Effector memory CD4-positive, alpha-beta T cell (primary cell): ENCODE data around the gene DUOX2.

Experiments used
- DNase-seq, 3 donors: peaks; one replicate each; pipeline ENCODE4 v3.0.0-alpha.2; 2020
- H3K27ac ChIP-seq: 2 replicates; pipeline ENCODE4 v1.7.0; 2013; ENCODE audit warnings: mild to moderate bottlenecking, low read length, moderate library complexity; ENCODE audit not compliant: insufficient read depth, poor library complexity, severe bottlenecking
- H3K27me3 ChIP-seq: replicated peaks from 2 replicates; pipeline ENCODE4 v1.7.0; 2013; ENCODE audit warnings: mild to moderate bottlenecking, low read length; ENCODE audit not compliant: insufficient read depth, control insufficient read depth, poor library complexity, severe bottlenecking
- H3K36me3 ChIP-seq: 2 replicates; pipeline ENCODE4 v1.7.0; 2013; ENCODE audit warnings: mild to moderate bottlenecking, low read length, moderate library complexity; ENCODE audit not compliant: control insufficient read depth, insufficient read depth
- H3K4me1 ChIP-seq: 2 replicates; pipeline ENCODE4 v1.7.0; 2013; ENCODE audit warnings: low read length, mild to moderate bottlenecking; ENCODE audit not compliant: control insufficient read depth, insufficient read depth, poor library complexity, severe bottlenecking
- H3K4me3 ChIP-seq: 2 replicates; pipeline ENCODE4 v1.7.0; 2013; ENCODE audit warnings: low read length, low read depth, mild to moderate bottlenecking; ENCODE audit not compliant: insufficient read depth, poor library complexity, severe bottlenecking
- H3K9me3 ChIP-seq: 2 replicates; pipeline ENCODE4 v1.7.0; 2013; ENCODE audit warnings: mild to moderate bottlenecking, low read length, moderate library complexity; ENCODE audit not compliant: control insufficient read depth

DUOX2 gene

GRCh38 chr15:45131510-45131909 is 17.5 kb upstream of the DUOX2 start:
- Histone ChIP-seq H3K27me3 (peaks cover 46% of the 10 kb centered on the region), H3K4me3 (no peak overlapping the region), H3K27ac (no peak overlapping the region), H3K36me3 (no peaks in the 10 kb centered on the region), H3K9me3 (no peaks in the 10 kb centered on the region), H3K4me1 (peaks cover 5% of the 10 kb centered on the region)
- DNase-seq = no peak

- Histone ChIP-seq H3K9me3 (no peaks in the 10 kb centered on the region), H3K4me1 (peaks cover 5% of the 10 kb centered on the region), H3K27ac (no peak overlapping the region), H3K27me3 (peaks cover 38% of the 10 kb centered on the region), H3K36me3 (no peaks in the 10 kb centered on the region), H3K4me3 (no peak overlapping the region)
- DNase-seq = no peak
These were observed 16.5 kb upstream of the DUOX2 start for GRCh38 chr15:45130291-45131000.

DNA sequence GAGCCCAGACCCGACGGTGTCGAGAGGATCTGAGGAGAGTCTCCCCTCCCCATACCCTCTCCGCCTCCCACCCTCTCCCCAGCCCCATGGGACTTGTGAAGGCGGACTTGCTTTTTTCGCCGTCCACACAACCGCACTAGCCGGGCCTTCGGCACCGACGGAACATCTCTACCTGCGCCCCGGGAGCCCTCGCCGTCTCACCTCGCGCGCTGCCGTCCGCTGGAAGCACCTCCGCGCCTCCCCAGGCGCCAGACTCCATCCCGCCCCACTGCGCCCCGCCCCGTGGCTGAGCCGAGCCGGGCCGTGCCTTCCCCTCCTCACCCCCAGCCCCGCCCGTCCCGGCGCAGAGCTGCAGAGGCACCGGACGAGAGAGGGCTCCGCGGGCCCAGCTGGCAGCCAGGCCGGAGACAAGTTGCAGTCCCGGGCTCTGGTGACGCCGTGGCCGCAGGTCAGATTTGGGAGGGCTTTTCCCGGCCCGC is 15.7 kb upstream of the DUOX2 start, which contains the start of the genes DUOX1 and DUOXA1:
DUOX1 (plus strand) TSS at position 344 of the 479 bp plus-strand sequence. CDS start 1,973 bp downstream, outside the sequence.
DUOXA1 (minus strand) TSS at position 229 of the 479 bp plus-strand sequence. CDS start 6,865 bp downstream, outside the sequence.
- H3K27ac ChIP-seq = no peak within 1 kb of the TSS
- peaks cover 33% of the 10 kb centered on the region for H3K27me3 ChIP-seq
- H3K4me1 ChIP-seq = no peaks in the 10 kb centered on the region
- DNase-seq = no peak
- no peaks in the 10 kb centered on the region for H3K36me3 ChIP-seq
- H3K9me3 ChIP-seq = no peaks in the 10 kb centered on the region
- peak within 1 kb of the TSS; percentile 5 for H3K4me3 ChIP-seq

GRCh38 chr15:45128971-45129639 is 15.1 kb upstream of the DUOX2 start:
- H3K27me3 ChIP-seq = peaks cover 30% of the 10 kb centered on the region

DNA sequence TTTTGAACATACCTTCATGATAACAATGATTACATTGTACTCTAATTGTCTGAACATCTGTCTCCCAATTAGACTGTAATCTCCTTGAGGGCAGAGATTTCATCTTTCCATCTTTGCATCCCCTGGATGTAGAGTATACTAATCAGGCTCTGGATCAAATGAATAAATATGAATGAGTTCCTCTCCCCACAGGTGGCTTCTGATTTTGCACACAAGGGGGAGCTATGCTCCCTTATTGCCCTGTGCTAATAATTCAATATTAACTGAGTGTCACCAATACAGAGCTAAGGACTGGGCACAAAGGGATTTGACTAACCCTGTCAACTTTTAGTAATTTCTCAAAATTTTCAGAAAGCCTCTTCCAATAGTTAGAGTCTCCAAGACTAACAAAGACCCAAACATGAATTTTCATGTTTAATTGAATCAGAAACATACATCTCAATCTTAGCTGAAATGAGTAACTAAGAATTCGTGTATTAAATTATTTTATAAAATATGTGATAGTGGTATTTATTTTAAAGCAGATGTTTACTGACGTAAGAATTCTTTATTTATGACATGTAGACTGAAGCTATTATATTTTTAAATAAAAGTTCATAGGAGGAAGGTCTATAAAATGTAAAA is 12.7 kb upstream of the DUOX2 start:
- H3K9me3 ChIP-seq = no peaks in the 10 kb centered on the region
- H3K4me1 ChIP-seq = no peaks in the 10 kb centered on the region
- H3K4me3 ChIP-seq = no peak overlapping the region
- peaks cover 25% of the 10 kb centered on the region for H3K27me3 ChIP-seq
- no peaks in the 10 kb centered on the region for H3K36me3 ChIP-seq
- H3K27ac ChIP-seq = no peak overlapping the region
- DNase-seq = peak in 1 of 3 donors; percentile 29

More at GRCh38 chr15:45128971-45129639, 15.1 kb upstream of the DUOX2 start:
- H3K9me3 ChIP-seq = no peaks in the 10 kb centered on the region
- no peak for DNase-seq
- no peak overlapping the region for H3K27ac ChIP-seq
- no peaks in the 10 kb centered on the region for H3K36me3 ChIP-seq
- no peaks in the 10 kb centered on the region for H3K4me1 ChIP-seq
- H3K4me3 ChIP-seq = peak overlapping the region; percentile 5

- Histone ChIP-seq H3K27me3 (peaks cover 10% of the 10 kb centered on the region), H3K9me3 (no peaks in the 10 kb centered on the region), H3K27ac (no peak overlapping the region), H3K4me1 (no peaks in the 10 kb centered on the region), H3K36me3 (no peaks in the 10 kb centered on the region), H3K4me3 (no peak overlapping the region)
- DNase-seq = no peak
These were observed 9.4 kb upstream of the DUOX2 start for GRCh38 chr15:45123397-45123796.

GRCh38 chr15:45122719-45123118 is 8.7 kb upstream of the DUOX2 start:
- no peak overlapping the region for H3K4me3 ChIP-seq
- H3K36me3 ChIP-seq = no peaks in the 10 kb centered on the region
- DNase-seq = no peak
- peaks cover 6% of the 10 kb centered on the region for H3K4me1 ChIP-seq
- H3K27ac ChIP-seq = no peak overlapping the region
- no peaks in the 10 kb centered on the region for H3K9me3 ChIP-seq
- peaks cover 10% of the 10 kb centered on the region for H3K27me3 ChIP-seq

DNA sequence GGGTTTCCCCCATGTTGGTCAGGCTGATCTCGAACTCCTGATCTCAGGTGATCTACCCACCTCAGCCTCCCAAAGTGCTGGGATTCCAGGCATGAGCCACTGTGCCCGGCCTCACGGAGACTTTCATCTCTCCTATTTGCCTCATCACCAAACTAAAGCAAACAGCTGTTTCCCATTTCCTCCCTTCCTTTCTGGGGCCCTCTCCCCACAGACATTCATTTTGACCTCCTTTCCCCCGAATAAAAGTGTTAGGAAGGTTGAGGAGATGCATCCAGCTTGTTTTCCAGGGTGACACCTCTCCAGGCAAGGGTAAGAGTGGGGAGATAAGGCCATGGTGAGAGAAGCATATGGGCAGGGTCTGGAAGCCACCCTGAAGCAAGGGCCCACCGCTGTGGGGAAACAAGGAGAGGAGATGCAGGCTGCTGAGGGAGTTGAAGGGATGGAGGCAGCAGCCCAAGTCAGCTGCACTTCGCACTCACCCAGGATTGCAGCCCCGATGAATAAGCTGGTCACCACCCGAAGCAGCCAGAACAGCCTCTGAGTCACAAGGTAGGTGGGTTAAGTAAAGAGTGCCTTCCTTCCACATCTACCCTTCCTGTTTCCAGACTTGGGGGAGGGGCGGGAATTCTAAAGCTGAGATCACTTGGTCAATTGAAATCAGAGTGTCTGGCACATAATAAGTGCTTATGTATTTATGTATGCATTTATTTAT is 7.9 kb upstream of the DUOX2 start:
- peaks cover 19% of the 10 kb centered on the region for H3K27me3 ChIP-seq
- H3K9me3 ChIP-seq = no peaks in the 10 kb centered on the region
- no peak overlapping the region for H3K4me3 ChIP-seq
- no peak for DNase-seq
- H3K4me1 ChIP-seq = peaks cover 13% of the 10 kb centered on the region
- H3K36me3 ChIP-seq = no peaks in the 10 kb centered on the region
- H3K27ac ChIP-seq = no peak overlapping the region

DNA sequence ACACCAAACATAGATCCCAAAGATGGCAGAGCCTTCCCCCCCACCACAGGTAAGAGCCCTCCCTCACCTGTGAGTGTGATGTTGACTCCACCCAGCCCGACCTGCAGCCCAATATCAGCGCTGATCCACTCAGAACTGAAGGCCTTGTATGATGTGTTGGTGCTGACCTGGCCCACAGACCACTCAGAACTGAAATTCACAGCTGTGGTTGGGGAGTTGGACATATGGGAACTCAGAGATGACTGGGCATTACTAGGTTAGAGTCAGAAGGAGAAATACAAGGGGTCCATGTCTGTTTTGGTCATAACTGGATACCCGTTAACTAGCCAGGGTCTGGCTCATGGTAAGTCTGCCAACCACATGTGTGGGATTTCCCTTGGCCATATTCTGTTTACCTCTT is 7.0 kb upstream of the DUOX2 start:
- Histone ChIP-seq H3K36me3 (no peaks in the 10 kb centered on the region), H3K27ac (no peak overlapping the region), H3K4me1 (peaks cover 22% of the 10 kb centered on the region), H3K4me3 (no peak overlapping the region), H3K9me3 (no peaks in the 10 kb centered on the region), H3K27me3 (peaks cover 26% of the 10 kb centered on the region)
- DNase-seq = no peak
